K562 (cell line): ENCODE measurements around the gene SPEM3. TPM values are rescaled to one million over a fixed set of nuclear protein-coding genes. Genes with fewer than 3 reads are reported as not detected.
A peak's percentile ranks its signal among the peaks of the same experiment; 100 is the strongest.

Source experiments
- ATAC-seq: fragments of 200-7000 bp; cut with Tn5 transposase; 3 replicates; pipeline ENCODE4 v1.9.1; 2020; ENCODE audit warnings: moderate library complexity
- BruUV-seq: library from RNA; stranded (reverse); fragments of 400-500 nt; replicated peaks from 2 replicates; lab custom pipeline; 2021; lab: Mats Ljungman, UMichigan
- CTCF ChIA-PET: fragments of 300-600 bp; formaldehyde crosslinking; extraction: SDS; loops from one replicate; lab custom pipeline; 2021; ENCODE audit warnings: low intra/inter-chr PET ratio; lab: Yijun Ruan, JAX
- POLR2A ChIA-PET: fragments of 300-600, 350-650 bp; sonication (Branson Sonifier 250); formaldehyde crosslinking; extraction: SDS; loops from one replicate; lab custom pipeline; 2021; ENCODE audit warnings: antibody characterized with exemption, inconsistent platforms; lab: Yijun Ruan, JAX
- DNase-seq, 4 experiments: peaks; one replicate each; pipeline versions ENCODE4 v3.0.0 to v3.0.0-alpha.2; 2011 to 2018; ENCODE audit warnings: low spot score in 3 of 4, mixed read lengths in 3 of 4; ENCODE audit errors: extremely low read depth in 1 of 4
- FAIRE-seq: peaks from 2 replicates; lab custom pipeline; 2011; peaks lifted over from hg19 to GRCh38; lab: Jason Lieb, UNC
- H2AFZ ChIP-seq: 2 replicates; pipeline ENCODE4 v1.6.0; 2011; ENCODE audit warnings: low read depth, low read length, control low read depth, inconsistent platforms
- H3K27ac ChIP-seq: fragments of 200-600 bp; 3 replicates; pipeline ENCODE4 v1.8.0; 2011; ENCODE audit warnings: low read depth, mild to moderate bottlenecking, control low read depth, inconsistent platforms, low read length, moderate library complexity, mixed read lengths; ENCODE audit errors: extremely low read depth
- H3K27me3 ChIP-seq, 2 experiments: fragments of 300-600 bp in 1 of 2; 2 replicates in 1 of 2; 3 replicates in 1 of 2; pipeline versions ENCODE4 v1.6.0 to v1.8.0; 2011; ENCODE audit warnings: inconsistent platforms in 2 of 2, low read length in 2 of 2, mild to moderate bottlenecking in 1 of 2, mixed read lengths in 1 of 2, moderate library complexity in 1 of 2; ENCODE audit not compliant: control insufficient read depth in 2 of 2, insufficient read depth in 2 of 2
- H3K36me3 ChIP-seq: fragments of 300-600 bp; 3 replicates; pipeline ENCODE4 v1.8.0; 2011; ENCODE audit warnings: mild to moderate bottlenecking, low read length, inconsistent platforms; ENCODE audit not compliant: control insufficient read depth, insufficient read depth
- H3K4me1 ChIP-seq, 2 experiments: fragments of 200-600 bp in 1 of 2; replicated peaks in 1 of 2; 2 replicates in 1 of 2; 3 replicates in 1 of 2; pipeline versions ENCODE4 v1.5.1 to v1.8.0; 2011; ENCODE audit warnings: inconsistent platforms in 2 of 2, low read length in 2 of 2, mild to moderate bottlenecking in 1 of 2, mixed read lengths in 1 of 2, moderate library complexity in 1 of 2; ENCODE audit not compliant: control insufficient read depth in 2 of 2, insufficient read depth in 2 of 2
- H3K4me2 ChIP-seq: 2 replicates; pipeline ENCODE4 v1.6.1; 2011; ENCODE audit warnings: low read length, control low read depth, inconsistent platforms, mixed read lengths; ENCODE audit not compliant: insufficient read depth
- H3K4me3 ChIP-seq: fragments of 200-600 bp; sonication (generic), shearing (Covaris generic); 2 replicates; pipeline ENCODE4 v1.5.1; 2016; ENCODE audit warnings: control low read depth, inconsistent platforms
- H3K79me2 ChIP-seq: fragments of 200-600 bp; 3 replicates; pipeline ENCODE4 v1.8.0; 2011; ENCODE audit warnings: low read length, inconsistent platforms; ENCODE audit not compliant: control insufficient read depth, insufficient read depth
- H3K9ac ChIP-seq, 2 experiments: 2 replicates each; pipeline versions ENCODE4 v1.6.0 to v1.6.1; 2011; ENCODE audit warnings: low read depth in 2 of 2, low read length in 2 of 2, control low read depth in 1 of 2, inconsistent platforms in 1 of 2, mild to moderate bottlenecking in 1 of 2, mixed read lengths in 1 of 2; ENCODE audit not compliant: insufficient read depth in 1 of 2
- H3K9me1 ChIP-seq: one replicate; pipeline ENCODE4 v1.6.0; 2011; ENCODE audit warnings: inconsistent platforms, mild to moderate bottlenecking, low read length, moderate library complexity; ENCODE audit not compliant: control insufficient read depth, insufficient read depth
- H3K9me3 ChIP-seq: replicated peaks from 2 replicates; pipeline ENCODE4 v1.5.1; 2011; ENCODE audit warnings: low read depth, low read length, inconsistent platforms; ENCODE audit not compliant: control insufficient read depth, insufficient read depth
- H4K20me1 ChIP-seq: replicated peaks from 2 replicates; pipeline ENCODE4 v1.6.1; 2011; ENCODE audit warnings: low read length, inconsistent platforms, mixed read lengths; ENCODE audit not compliant: control insufficient read depth, insufficient read depth
- CBX8 ChIP-seq: fragments of 200-600 bp; sonication (generic); IDR thresholded peaks from 2 replicates; pipeline ENCODE4 v1.6.1; 2012; ENCODE audit warnings: borderline replicate concordance, mixed run types, low read depth, mild to moderate bottlenecking, moderate library complexity, mixed read lengths, low read length, control low read depth, inconsistent platforms; ENCODE audit not compliant: poor library complexity, severe bottlenecking; ENCODE audit errors: extremely low read depth
- COPS2 ChIP-seq: fragments of 450-650 bp; conservative IDR thresholded peaks from 2 replicates; pipeline ENCODE4 v1.6.1; 2016; ENCODE audit warnings: mild to moderate bottlenecking, moderate library complexity
- E2F6 ChIP-seq, 2 experiments: IDR thresholded peaks; 2 replicates each; pipeline ENCODE4 v1.6.1; 2011; ENCODE audit warnings: borderline replicate concordance in 1 of 2, control low read depth in 1 of 2, low read depth in 1 of 2, low read length in 1 of 2, mild to moderate bottlenecking in 1 of 2, mixed read lengths in 1 of 2, moderate library complexity in 1 of 2; ENCODE audit not compliant: insufficient read depth in 1 of 2, insufficient read length in 1 of 2, poor library complexity in 1 of 2, severe bottlenecking in 1 of 2; ENCODE audit errors: extremely low read depth in 1 of 2
- EP400 ChIP-seq: fragments of 450-650 bp; IDR thresholded peaks from 2 replicates; pipeline ENCODE4 v1.6.1; 2017; ENCODE audit warnings: antibody characterized with exemption, mild to moderate bottlenecking, moderate library complexity
- EZH2 ChIP-seq: IDR thresholded peaks from 2 replicates; pipeline ENCODE4 v1.6.1; 2012; ENCODE audit warnings: low read depth, mild to moderate bottlenecking, inconsistent platforms, low read length, borderline replicate concordance
- GABPB1 ChIP-seq: sonication (generic); formaldehyde crosslinking; IDR thresholded peaks from 2 replicates; pipeline ENCODE4 v1.8.0; 2022; ENCODE audit warnings: mild to moderate bottlenecking, missing genetic modification reagents
- HDAC1 ChIP-seq, 2 experiments: fragments of 450-650 bp; IDR thresholded peaks; 2 replicates each; pipeline ENCODE4 v1.6.1; 2016 to 2017; ENCODE audit warnings: inconsistent platforms in 1 of 2, mild to moderate bottlenecking in 1 of 2, moderate library complexity in 1 of 2
- HDAC8 ChIP-seq: fragments of 450-650 bp; IDR thresholded peaks from 2 replicates; pipeline ENCODE4 v1.6.1; 2016; ENCODE audit warnings: mild to moderate bottlenecking, missing genetic modification characterization, moderate library complexity, missing compliant biosample characterization
- HNRNPK ChIP-seq: fragments of 200-400 bp; formaldehyde crosslinking; IDR thresholded peaks from one replicate; pipeline ENCODE4 v1.6.1; 2018; ENCODE audit warnings: mild to moderate bottlenecking, low read depth, low read length; ENCODE audit not compliant: poor library complexity, severe bottlenecking
- HSF4 ChIP-seq: fragments of 250-450 bp; sonication (Bioruptor Pico); IDR thresholded peaks from 2 replicates; pipeline ENCODE4 v2.1.2; 2022; ENCODE audit warnings: mild to moderate bottlenecking, moderate library complexity, borderline replicate concordance
- KAT7 ChIP-seq: sonication (generic); formaldehyde crosslinking; IDR thresholded peaks from 2 replicates; pipeline ENCODE4 v1.8.0; 2022; ENCODE audit warnings: missing genetic modification reagents, mild to moderate bottlenecking, borderline replicate concordance
- KLF10 ChIP-seq: fragments of 250-450 bp; sonication (Bioruptor Pico); IDR thresholded peaks from 2 replicates; pipeline ENCODE4 v1.6.1; 2021; ENCODE audit warnings: matching md5 sums
- MYC ChIP-seq, 2 experiments: fragments of 250-450 bp in 1 of 2; sonication (Bioruptor Pico) in 1 of 2; IDR thresholded peaks; 2 replicates each; pipeline versions ENCODE4 v1.5.1 to v1.6.1; 2012 to 2021; ENCODE audit warnings: low read depth in 2 of 2, borderline replicate concordance in 1 of 2, improper control_type of control experiment in 1 of 2, low read length in 1 of 2, mild to moderate bottlenecking in 1 of 2, moderate library complexity in 1 of 2
- ZNF583 ChIP-seq: fragments of 250-450 bp; sonication (Bioruptor Pico); IDR thresholded peaks from 2 replicates; pipeline ENCODE4 v1.4.0; 2020
- WGBS: fragments of 100-300 bp; shearing (Covaris generic); methylation state at CpG from one replicate; pipeline ENCODE4 v1.1.6; 2016; ENCODE audit warnings: low coverage, mixed read lengths; ENCODE audit not compliant: insufficient coverage; ENCODE audit errors: missing lambda C conversion rate; 5-methylcytosine and 5-hydroxymethylcytosine counted together
- in situ Hi-C: fragments of 300-500 bp; cut with MboI; formaldehyde crosslinking; loops from 4 replicates; pipeline ENCODE4 v1.15.0; 2018; ENCODE audit warnings: inconsistent platforms, mixed read lengths
- intact Hi-C: fragments of 100-400 bp; cut with micrococcal nuclease; formaldehyde crosslinking; loops from 2 replicates; pipeline ENCODE4 v1.14.2; 2022
- polyA plus RNA-seq, 8 experiments: library from polyadenylated mRNA; depleted of rRNA in 4 of 8; stranded (reverse) in 5 of 8; unstranded in 3 of 8; fragments of >200 nt; fragmentation: Nextera tagmentation in 2 of 8; fragmentation: Illumina TruSeq in 1 of 8; extraction: Ambion mirVana in 2 of 8; extraction: Trizol in 1 of 8; gene quantifications; 2 replicates each; pipeline versions ENCODE4 v1.2.1 to v1.2.3, GENCODE V29; 2011 to 2014; ENCODE audit warnings: inconsistent platforms in 1 of 8, missing spikeins in 1 of 8
- total RNA-seq, 7 experiments: library from RNA; depleted of rRNA in 6 of 7; stranded (reverse); fragments of >200 nt in 6 of 7; fragmentation: Illumina TruSeq in 2 of 7; extraction: Trizol in 2 of 7; gene quantifications; 2 replicates each; pipeline versions ENCODE4 v1.2.1 to v1.2.3, GENCODE V29; 2011 to 2021; ENCODE audit warnings: low replicate concordance in 1 of 7
- TF ChIP-seq, protein P1 (sequence below), 2 experiments: fragments of 250-450 bp in 1 of 2; fragments of 450-650 bp in 1 of 2; sonication (Bioruptor Pico) in 1 of 2; IDR thresholded peaks; 2 replicates each; pipeline versions ENCODE4 v1.6.1 to v1.8.0; 2016 to 2021; ENCODE audit warnings: mild to moderate bottlenecking in 2 of 2, moderate library complexity in 2 of 2, missing compliant biosample characterization in 1 of 2, missing genetic modification characterization in 1 of 2
- TF ChIP-seq, protein P2 (sequence below): fragments of 250-450 bp; sonication (Bioruptor Pico); IDR thresholded peaks from 2 replicates; pipeline ENCODE4 v1.4.0; 2020; ENCODE audit warnings: mild to moderate bottlenecking

SPEM3 gene
- total and polyA plus RNA-seq, 9 of the 15 experiments (the other 6 are each of a cell fraction or from before 2014, with no cell fraction given), result not detected

DNA sequence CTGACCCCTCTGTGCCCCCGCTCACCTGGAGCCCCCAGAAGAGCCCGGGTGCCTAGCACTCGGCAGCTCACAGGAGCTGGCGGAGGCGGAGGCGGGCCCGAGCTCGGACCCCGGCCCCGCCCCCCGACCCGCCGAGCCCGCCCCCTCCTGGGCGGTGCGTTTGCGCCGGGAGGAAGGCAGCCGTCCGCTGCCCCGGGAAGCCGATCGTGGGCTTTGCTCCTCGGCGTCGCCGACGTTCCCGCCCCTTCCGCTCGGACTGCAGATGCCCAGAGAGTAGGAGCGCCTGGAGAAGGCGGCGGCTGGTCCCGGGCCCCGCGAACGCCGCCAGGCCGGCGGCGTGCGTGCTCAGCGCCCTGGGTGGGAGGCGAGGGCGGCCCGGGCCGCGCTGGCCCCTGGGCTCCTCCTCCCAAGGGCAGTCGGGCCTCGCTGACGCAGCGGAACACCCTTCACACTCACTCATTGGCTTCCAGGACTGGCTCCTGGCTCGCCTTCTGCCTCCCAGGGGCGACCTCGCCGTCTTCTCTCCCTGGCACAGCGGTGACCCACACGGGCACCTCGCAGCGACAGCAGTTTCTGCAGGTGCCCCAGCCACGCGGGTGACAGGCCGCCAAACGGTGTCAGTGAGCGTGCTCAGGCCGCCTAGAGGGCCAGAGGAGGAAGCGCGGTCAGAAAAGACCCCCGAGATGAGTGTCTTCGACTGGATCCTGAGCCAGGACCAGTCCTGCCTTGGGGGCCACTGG lies 34.0 kb upstream of the SPEM3 start, which contains the start of gene PLSCR3:
Gene PLSCR3 (minus strand): TSS at position 74 of the 740 bp plus-strand sequence. CDS start 415 bp downstream, outside the sequence.
- POLR2A ChIA-PET, result interaction anchor here (0.6 kb wide), 2 partner anchors 52 to 91 kb away, joined by 3 to 4 read pairs; no protein-coding TSS in a partner anchor
- 2% methylated on average over 11 of the region's 71 CpGs for WGBS
- DNase-seq, result peak; percentile 84 to 91 (median 88)
- TF ChIP-seq, protein P1, sequence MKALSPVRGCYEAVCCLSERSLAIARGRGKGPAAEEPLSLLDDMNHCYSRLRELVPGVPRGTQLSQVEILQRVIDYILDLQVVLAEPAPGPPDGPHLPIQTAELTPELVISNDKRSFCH (CRISPR knock-in tag; IDR thresholded peaks at IDR 0.05), result no peak
- TF ChIP-seq, protein P1 (tag; IDR thresholded peaks at IDR 0.05), result peak; percentile 74
- no peak for TF ChIP-seq EZH2
- no peak for TF ChIP-seq ZNF583 (CRISPR knock-in tag)
- peak; percentile 74 to 82 for TF ChIP-seq E2F6 (IDR thresholded peaks at IDR 0.05; ENCODE audit: borderline replicate concordance in 1 of 2, extremely low read depth in 1 of 2, insufficient read depth in 1 of 2, insufficient read length in 1 of 2, low read depth in 1 of 2, low read length in 1 of 2, poor library complexity in 1 of 2, severe bottlenecking in 1 of 2)
- no peak for TF ChIP-seq HSF4
- TF ChIP-seq HNRNPK, result no peak
- peak in 1 of 2 experiments; percentile 69; a peak in 2 of 4 replicates for TF ChIP-seq HDAC1 (IDR thresholded peaks at IDR 0.05)
- TF ChIP-seq MYC (IDR thresholded peaks at IDR 0.05; ENCODE audit: low read depth, low read length), result peak; percentile 60; the same call in 1 of the 2 replicates
- no peak for TF ChIP-seq MYC (CRISPR knock-in tag; IDR thresholded peaks at IDR 0.05; ENCODE audit: borderline replicate concordance, low read depth)
- TF ChIP-seq CBX8, result no peak
- TF ChIP-seq KLF10 (CRISPR knock-in tag), result no peak
- no peak for TF ChIP-seq COPS2
- TF ChIP-seq EP400, result peak; percentile 76
- peak; percentile 51; the same call in 1 of the 2 replicates for TF ChIP-seq GABPB1
- TF ChIP-seq HDAC8 (tag), result 0 out of 2 replicates have a peak, but pooled peaks have one; percentile 51
- TF ChIP-seq KAT7 (CRISPR knock-in tag), result peak; percentile 67; the same call in 1 of the 2 replicates
- TF ChIP-seq, protein P2, sequence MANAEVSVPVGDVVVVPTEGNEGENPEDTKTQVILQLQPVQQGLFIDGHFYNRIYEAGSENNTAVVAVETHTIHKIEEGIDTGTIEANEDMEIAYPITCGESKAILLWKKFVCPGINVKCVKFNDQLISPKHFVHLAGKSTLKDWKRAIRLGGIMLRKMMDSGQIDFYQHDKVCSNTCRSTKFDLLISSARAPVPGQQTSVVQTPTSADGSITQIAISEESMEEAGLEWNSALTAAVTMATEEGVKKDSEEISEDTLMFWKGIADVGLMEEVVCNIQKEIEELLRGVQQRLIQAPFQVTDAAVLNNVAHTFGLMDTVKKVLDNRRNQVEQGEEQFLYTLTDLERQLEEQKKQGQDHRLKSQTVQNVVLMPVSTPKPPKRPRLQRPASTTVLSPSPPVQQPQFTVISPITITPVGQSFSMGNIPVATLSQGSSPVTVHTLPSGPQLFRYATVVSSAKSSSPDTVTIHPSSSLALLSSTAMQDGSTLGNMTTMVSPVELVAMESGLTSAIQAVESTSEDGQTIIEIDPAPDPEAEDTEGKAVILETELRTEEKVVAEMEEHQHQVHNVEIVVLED (CRISPR knock-in tag), result 0 out of 2 replicates have a peak, but pooled peaks have one; percentile 21

More for the DNA sequence above, 34.0 kb upstream of the SPEM3 start, which contains the start of gene PLSCR3:
- Histone ChIP-seq H2AFZ (peak within 1 kb of the TSS; percentile 84), H3K4me2 (peak within 1 kb of the TSS; percentile 74), H3K4me1 (peaks cover 3 to 24% of the 10 kb centered on the region in 2 experiments; a peak in 4 of 5 replicates), H3K36me3 (no peaks in the 10 kb centered on the region), H3K79me2 (no peaks in the 10 kb centered on the region), H3K4me3 (peak within 1 kb of the TSS; percentile 68), H3K9ac (peak within 1 kb of the TSS; percentile 75 to 97), H3K27ac (peak within 1 kb of the TSS; percentile 79), H3K9me3 (no peaks in the 10 kb centered on the region), H3K9me1 (no peaks in the 10 kb centered on the region), H3K27me3 (no peaks in the 10 kb centered on the region), H4K20me1 (no peaks in the 10 kb centered on the region)
- peak; percentile 97 for ATAC-seq
- intact Hi-C loops, result no loop called here
- in situ Hi-C loops, result no loop called here
- CTCF ChIA-PET, result interaction anchor here (0.6 kb wide), 1 partner anchor 98 kb away, joined by 3 read pairs; no protein-coding TSS in a partner anchor
- BruUV-seq, result TSS peak; percentile 78
- FAIRE-seq, result peak; percentile 77
